Lung microvascular endothelial cell (primary cell): ENCODE results near the gene BAHCC1. TPM values are rescaled to one million over a fixed set of nuclear protein-coding genes. Genes with fewer than 3 reads are reported as not detected.

Experiments used
- DNase-seq, 2 donors: peaks; one replicate each; pipeline versions ENCODE4 v3.0.0 to v3.0.0-alpha.2; 2010; ENCODE audit warnings: low read depth in 2 of 2
- total RNA-seq: library from RNA; depleted of rRNA; stranded (reverse); fragments of >200 nt; gene quantifications from 2 replicates; pipeline ENCODE4 v1.2.1, GENCODE V29; 2014

Gene BAHCC1
- total RNA-seq, 1 donor from 2014 or later: 2.6 TPM

GRCh38 chr17:81479175-81480071, 84.2 kb downstream of the BAHCC1 start:
- no peak for DNase-seq

DNA sequence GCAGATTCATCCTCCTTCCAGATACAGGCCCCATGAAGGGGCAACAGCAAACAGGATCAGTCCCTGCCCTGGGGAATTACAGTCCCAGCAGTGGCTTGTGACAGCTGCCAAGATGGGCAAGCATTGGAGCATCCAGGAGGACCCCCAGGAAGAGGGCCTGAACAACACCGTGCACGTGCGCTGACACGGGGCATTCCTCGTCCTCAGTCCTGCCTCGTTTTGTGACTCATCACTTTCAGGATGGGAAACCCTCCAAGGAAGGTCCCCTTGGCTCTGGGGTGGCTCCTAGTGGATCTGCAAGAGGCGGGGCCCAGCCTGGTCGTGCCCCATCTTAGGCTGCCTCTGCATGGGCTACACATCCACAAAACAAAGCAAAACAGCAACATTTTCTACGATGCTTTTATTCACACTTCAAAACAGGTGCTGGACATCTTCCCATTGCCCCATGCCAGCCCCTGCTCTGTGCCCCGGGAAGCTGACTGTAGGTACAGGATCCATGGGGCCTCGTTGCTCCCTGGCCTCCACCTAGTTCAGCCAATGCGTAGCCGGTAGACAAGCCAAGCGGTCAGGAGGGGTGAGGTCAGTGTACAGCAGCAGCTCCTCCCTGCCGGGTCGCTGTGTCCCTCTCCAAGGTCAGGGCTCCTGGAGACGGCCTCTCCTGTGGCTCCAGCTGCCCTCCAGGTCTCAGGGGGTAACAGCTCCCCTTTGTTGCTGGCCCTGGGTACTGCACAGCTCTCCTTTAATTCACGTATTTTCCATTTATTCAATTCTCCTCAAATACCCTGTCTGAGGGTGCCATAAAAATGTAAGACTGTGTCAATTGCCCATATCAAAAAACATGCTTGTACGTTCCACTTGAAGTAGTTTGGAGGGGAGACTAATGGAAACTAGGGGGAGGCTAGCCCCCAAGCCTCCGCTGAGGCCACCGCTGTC, 85.1 kb downstream of the BAHCC1 start:
- DNase-seq: peak in 1 of 2 donors; percentile 35

DNA sequence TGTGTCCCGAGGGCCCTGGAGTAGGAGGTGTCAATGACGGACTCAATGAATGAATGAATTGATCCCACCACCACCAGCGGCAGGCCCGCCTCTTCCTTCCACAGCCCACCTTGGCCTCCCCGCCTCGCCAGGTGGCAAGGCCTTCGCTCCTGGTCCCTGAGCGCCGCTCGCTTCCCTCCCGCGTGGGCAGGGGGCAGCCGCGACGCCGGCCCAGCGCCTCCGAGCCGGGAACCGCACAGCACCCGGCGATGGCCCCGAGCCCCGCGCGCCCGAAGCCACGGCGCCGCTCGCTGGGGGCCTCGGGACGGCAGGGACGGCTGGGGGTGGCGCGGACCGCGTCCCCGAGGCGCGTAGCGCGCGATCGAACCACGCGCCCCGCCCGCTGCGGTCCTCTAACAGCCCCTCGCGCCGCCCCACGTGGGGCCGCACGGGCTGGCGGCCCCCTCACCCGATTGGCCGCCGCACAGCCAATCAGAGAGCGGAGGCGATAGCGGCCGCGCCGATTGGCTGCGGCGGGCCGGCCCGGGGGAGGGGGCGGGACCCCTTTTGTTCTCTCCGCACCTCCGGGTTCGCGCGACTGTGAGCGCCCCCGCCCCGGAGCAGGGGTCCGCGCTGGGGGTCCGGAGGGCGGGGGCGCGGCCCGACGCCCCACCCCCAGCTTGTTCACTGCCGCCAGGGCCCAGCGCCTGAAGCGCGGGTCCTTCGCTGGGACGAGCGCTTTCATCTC, 86.0 kb downstream of the BAHCC1 start:
- DNase-seq: peak; percentile 62 to 85

GRCh38 chr17:81481815-81482505, 86.7 kb downstream of the BAHCC1 start:
- DNase-seq: no peak

DNA sequence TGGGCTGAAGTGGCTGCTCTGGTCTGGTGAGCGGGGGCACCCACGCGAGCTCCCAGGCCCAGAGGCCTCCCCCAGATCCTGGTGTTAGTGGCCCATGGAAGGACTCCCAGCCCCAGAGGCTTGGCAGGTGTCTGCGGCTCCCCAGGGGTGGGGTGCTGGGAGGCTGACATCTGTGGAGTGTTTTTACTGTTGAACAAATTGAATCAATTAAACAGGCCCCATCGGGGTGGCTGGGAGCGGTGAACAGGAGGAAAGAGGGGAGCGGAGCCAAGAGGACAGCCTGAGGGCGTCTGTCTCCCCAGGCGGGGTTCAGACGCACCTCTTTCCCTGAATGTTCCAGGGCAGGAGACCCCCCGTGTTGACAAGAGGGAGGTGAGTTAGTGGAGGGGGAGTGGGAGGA, 87.4 kb downstream of the BAHCC1 start:
- no peak for DNase-seq

- peak; percentile 46 to 80 for DNase-seq
Measured at GRCh38 chr17:81483085-81483861, 88.0 kb downstream of the BAHCC1 start.

GRCh38 chr17:81483862-81484194, 88.6 kb downstream of the BAHCC1 start:
- DNase-seq: no peak

DNA sequence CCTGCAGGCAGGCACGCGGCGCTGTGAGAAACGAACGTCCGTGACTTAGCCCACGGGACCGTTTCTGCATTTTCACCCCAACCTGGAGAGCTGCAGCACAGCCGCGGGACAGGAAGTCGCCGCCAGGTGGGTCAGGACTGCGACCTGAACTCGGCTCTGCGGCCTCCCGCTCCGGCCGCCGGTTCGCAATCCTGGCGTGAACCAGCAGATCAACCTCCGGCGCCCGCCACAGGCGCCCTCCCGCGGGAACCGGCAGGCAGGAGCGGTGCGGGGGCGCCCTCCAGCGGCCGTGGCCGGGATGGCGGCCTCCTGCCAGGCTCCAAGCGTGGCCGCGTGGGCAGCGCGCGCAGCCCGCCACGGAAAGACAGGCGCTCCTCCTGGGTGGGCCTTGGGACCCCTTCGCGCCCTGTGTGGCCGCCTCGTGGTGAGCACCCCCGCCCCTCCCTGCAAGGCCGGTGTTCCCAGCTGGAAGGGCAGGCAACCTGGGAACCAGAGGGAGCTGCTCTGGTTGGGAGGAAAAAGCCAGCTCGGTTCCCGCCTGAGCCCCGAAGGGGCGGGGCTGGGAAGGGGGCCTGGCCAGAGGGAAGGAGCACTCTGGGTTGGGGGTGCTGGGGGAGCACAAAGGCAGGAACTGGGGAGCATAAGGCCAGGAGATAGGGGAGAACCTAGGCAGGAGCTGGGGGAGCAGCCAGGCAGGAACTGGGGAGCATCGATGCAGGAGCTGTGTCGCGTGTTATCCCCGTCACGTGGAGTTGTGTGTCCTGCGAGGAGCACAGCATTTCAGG, 89.1 kb downstream of the BAHCC1 start:
- peak; percentile 76 to 89 for DNase-seq

DNA sequence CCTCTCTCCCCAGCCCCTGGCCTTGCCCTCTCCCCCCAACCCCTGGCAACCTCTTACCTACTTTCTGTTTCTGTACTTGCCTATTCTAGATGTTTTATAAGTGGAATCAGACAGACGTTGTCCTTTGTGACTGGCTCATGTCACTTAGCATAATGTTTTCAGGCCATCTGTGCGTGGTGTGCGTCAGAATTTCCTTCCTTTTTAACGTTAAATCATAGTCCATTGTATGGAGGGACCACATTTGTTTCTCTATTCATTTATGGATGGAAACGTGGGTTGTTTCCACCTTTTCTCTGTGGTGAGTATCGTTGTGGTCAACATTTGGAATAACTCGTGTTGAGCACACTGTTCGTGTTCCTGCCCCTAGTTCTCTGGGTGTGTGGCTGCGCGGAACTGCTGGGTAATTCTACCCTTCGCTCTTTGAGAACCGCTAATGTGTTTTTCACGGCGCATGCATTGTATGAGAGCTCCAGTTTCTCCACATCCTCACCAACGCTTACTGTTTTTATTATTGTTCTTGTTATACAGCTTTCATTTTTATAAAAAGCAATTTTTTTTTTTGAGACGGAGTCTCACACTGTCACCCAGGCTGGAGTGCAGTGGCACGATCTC, 91.0 kb downstream of the BAHCC1 start:
- peak in 1 of 2 donors; percentile 96 for DNase-seq

DNA sequence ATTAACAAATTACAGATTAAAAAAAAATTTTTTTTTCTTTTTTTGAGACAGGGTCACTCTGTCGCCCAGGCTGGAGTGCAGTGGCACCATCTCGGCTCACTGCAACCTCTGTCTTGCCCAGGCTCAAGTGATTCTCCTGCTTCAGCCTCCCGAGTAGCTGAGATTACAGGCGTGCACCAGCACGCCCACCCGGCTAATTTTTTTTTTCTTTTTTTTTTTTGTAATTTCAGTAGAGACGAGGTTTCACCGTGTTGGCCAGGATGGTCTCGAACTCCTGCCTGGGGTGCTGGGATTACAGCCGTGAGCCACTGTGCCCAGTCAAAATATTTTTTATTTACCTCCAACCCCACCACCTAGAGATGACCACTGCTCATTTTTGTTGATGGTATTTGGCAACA, 91.8 kb downstream of the BAHCC1 start:
- no peak for DNase-seq

GRCh38 chr17:81487487-81488275, 92.4 kb downstream of the BAHCC1 start:
- peak; percentile 71 to 84 for DNase-seq

- no peak for DNase-seq
Measured at GRCh38 chr17:81488276-81488860, 93.1 kb downstream of the BAHCC1 start.

DNA sequence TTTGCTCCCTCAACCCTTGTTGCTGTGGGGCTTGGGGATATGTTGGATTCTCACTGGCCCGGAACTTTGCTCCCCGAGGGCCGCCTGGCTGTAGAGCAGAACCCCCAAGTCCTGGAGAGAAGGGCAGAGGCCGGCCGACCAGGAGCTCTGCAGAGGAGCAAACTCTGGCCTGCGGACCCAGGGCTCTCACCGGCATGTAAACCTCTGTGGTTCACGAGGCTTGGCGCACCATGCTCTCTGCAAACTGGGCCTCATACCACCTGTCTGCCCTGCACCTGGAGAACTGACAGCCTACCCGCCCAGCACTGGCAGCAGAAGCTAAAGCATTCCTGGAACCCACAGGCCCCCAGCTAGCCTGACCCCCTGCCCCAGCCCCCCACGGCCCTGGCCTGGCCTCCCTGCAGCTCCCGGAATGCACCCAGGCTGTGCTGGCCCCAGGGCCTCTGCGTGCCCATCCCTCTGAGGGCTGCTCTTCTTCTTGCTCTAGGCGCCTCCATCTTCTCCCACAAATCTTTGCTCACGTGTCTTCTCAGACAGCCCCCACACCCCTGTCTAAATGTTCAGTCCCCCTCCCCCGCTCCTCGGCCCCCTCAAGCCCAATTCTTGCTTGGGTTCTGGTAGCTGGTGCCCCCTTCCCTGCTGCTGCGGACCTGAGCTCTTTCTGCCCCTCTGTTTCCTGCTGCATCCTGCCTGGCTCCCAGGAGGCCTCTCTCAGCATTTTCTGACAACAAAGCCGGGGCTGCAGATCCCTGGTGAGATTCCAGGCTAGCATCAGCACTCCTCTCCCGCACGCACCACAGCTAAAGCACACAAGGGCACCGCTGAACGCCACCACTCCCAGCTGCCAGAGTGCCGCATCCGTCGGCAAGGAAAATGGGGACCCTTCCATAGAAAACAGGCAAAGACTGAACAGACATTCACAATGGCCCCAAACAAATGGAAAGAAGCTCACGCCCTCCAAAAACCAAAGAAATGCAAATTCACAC, 94.0 kb downstream of the BAHCC1 start:
- no peak for DNase-seq

GRCh38 chr17:81489998-81490992, 95.0 kb downstream of the BAHCC1 start:
- no peak for DNase-seq

GRCh38 chr17:81491181-81491581, 95.9 kb downstream of the BAHCC1 start:
- no peak for DNase-seq
